NCI-H2081 treated with DMSO at 0.1 percent for 48 hours (cell line): ENCODE data around the gene RPS8.
"Not testable (repeated sequence)": the region's sequence is repeated elsewhere in the genome, so short reads cannot be mapped to it uniquely, and the experiment has no call there.

Source experiments
- DNase-seq: peaks from one replicate; lab custom pipeline; 2025; lab: John Stamatoyannopoulos, UW

Gene RPS8

DNA sequence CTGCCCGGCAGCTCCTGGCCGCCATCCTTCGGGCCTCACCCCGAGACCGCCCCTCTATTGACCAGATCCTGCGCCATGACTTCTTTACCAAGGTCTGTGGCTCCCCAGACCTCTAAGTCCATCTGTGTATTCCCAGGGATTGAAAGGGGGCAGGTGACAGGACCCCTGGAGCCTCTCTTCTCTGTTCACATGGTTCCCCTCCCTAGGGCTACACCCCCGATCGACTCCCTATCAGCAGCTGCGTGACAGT, 27.6 kb downstream of the RPS8 start:
- no peak for DNase-seq

DNA sequence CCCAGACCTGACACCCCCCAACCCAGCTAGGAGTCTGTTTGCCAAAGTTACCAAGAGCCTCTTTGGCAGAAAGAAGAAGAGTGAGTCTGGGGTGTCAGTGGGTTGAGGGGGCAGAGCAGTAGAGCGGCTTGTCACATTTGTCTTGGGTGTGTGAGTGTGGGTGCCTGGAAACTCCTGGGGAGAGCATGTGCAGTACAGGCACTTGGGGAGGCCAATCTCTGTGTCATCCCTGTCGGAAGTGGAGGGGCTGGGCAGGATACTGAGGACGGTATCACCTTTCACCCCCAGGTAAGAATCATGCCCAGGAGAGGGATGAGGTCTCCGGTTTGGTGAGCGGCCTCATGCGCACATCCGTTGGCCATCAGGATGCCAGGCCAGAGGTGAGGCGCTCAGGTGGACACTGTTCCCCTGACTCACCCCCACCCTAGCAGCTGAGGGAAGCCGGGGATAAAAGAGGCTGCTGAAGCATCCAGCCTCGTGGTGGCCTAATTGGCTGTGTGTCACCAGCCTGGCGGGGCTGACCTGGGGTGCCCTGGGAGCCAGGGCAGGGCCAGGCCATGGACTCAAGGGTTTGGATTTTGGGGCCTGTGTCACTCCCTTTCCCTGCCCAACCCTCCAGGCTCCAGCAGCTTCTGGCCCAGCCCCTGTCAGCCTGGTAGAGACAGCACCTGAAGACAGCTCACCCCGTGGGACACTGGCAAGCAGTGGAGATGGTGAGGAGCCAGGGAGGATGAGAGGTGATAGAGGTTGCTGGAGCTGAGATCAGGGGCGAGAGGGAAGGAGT, 28.2 kb downstream of the RPS8 start:
- no peak for DNase-seq

DNA sequence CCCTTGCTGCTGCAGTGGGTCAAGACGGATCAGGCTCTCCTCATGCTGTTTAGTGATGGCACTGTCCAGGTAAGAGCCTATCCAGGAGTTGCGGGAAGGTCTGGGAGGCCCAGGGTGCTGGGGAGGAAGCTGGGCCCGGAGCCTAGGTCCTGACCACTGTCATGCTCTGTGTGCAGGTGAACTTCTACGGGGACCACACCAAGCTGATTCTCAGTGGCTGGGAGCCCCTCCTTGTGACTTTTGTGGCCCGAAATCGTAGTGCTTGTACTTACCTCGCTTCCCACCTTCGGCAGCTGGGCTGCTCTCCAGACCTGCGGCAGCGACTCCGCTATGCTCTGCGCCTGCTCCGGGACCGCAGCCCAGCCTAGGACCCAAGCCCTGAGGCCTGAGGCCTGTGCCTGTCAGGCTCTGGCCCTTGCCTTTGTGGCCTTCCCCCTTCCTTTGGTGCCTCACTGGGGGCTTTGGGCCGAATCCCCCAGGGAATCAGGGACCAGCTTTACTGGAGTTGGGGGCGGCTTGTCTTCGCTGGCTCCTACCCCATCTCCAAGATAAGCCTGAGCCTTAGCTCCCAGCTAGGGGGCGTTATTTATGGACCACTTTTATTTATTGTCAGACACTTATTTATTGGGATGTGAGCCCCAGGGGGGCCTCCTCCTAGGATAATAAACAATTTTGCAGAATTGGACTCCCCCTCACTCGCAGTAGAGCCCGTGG, 30.1 kb downstream of the RPS8 start:
- DNase-seq = no peak

DNA sequence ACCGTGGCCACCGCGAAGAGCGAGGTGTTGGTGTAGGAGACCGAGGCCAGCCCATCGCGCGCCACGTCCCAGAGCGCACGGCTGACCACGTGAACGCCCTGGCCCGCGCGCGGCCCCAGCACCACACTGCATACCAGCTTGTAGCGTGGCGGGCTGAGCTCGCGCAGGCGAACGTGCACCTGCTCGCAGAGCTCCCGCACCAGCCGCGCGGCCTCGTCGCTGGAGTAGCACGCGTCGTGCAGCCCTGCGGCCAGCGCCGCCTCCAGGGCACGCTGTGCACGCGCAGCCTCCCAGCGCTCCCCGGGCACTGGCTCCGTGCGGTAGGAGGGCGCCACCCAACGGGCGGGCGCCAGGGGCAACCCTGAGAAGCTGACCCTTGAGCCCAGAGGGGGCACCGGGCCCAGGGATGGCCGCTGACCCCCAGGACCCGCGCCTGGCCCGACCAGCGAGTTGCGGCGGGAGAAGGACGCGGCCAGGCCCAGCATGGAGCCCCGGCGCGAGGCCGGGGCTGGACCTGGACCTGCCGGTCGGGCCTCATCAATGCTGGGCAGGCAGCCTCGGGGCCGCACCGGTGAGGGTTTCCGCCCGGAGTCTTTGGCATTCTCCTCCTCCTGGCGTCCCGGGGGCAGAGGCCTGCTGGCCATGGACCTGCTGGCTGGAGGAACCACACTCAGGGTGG, 30.8 kb downstream of the RPS8 start:
- no peak for DNase-seq

DNA sequence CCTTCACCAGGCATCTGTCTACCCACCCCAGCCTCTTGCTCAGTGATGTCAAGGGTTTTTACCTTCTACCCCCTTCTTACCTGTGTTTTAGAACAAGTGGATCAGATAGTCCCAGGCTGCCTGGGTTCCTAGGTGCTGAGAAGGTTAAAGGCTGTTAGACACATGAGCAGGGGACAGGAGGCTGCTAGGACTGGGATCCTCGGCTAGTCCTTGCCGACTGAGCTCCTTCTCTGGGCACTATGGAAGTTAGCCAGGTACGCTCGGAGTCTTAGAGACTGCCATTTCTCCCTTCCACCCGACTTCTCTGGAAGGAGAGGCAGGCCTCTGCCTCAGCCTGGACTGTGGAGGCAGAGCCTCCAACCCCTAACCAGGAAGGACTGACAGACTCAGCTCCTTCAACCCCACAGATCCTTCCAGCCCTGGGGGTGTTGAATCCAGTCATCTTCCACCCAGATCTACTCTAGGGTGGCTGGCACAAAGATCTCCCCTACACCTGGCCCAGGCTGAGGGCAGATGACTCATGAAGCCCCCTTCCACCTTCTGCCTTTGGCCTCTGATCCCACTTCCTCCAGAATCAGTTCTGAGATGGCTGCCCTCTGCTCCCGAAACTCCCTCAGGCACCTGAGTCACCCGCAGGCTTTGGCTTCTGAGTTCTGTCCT, 31.5 kb downstream of the RPS8 start, which contains the start of gene DYNLT4:
Gene DYNLT4, minus strand, starts transcription at position 648 of the 660 bp plus-strand sequence. CDS start 683 bp downstream, outside the sequence.
- DNase-seq = no peak

DNA sequence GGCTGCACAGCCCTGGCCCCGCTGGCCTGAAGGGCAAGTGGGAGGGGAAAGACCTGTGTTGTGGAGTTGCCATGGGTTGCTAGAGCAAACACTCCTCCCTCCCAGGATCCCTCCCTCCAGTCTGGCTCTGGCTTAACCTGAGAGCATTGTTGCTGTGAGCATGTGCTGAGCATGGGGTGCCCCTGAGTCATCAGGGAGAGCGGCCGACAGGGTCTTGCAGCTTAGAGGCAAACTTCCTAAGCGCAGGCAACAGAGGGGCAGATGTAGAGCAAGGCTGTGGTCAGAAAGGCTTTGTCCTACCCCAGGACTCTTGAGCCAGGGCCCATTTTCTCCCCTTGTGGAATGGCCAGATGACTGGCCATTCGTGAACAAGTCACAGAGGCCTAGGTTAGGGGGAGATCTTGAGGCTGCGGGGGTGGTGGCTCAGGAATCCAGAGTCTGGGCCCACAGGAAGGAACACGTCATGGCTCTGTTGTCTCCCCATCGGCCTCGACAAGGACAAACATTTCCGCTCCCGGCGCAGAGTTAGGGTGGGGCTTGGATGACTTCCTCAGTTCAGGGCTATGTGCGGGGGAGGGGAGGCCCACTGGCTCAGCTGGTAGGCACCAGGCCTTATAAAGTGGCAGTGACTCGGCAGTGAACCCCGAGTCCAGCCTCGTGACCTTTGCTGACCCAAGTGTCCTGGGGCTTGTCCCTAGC, 32.2 kb downstream of the RPS8 start:
- no peak for DNase-seq

DNA sequence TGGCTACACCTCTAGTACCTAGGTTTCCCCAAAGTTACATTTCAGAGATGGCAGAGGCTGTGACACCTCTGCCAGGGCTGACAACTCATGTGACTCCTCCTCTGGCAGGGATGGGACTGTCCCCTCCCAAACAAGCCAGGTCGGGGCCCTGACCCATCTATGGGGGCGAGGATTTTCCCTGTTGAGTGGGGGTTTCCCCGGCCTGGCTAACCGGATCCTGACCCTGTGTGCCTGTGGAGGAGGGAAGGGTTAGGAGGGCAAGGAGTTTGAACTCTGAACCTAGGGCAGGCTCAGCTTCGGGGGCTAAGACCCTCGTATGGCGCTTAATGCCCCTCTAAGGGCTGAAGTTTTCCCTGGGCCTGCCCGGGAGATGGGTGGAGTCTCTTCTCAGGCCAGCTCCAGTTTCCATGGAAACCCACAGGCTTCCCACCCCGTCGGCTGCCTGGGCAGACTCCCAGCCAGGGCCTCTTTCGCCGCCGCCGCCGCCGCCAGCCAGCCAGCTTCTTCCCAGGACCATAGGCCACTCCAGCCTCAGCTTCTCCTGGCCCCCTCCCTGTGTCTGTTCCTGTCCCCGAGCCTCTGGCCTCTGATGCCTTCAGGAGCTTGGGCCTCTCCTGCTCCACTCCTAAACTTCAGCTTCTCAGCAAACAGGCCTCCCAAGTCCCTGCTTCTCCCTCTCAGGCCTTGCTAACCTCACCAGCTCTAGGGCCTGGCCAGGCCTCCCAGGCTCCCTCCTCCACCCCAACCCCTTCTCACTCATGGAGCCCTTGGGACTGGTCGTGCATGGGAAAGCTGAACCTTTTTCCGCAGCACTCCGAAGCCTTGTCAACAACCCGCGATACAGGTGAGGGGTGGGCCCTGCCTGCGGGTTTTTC, 33.0 kb downstream of the RPS8 start, which contains the start of gene BTBD19:
Gene BTBD19, plus strand, starts transcription at position 461 of the 875 bp plus-strand sequence. Its CDS starts 298 bp downstream, at position 759.
- DNase-seq = no peak

DNA sequence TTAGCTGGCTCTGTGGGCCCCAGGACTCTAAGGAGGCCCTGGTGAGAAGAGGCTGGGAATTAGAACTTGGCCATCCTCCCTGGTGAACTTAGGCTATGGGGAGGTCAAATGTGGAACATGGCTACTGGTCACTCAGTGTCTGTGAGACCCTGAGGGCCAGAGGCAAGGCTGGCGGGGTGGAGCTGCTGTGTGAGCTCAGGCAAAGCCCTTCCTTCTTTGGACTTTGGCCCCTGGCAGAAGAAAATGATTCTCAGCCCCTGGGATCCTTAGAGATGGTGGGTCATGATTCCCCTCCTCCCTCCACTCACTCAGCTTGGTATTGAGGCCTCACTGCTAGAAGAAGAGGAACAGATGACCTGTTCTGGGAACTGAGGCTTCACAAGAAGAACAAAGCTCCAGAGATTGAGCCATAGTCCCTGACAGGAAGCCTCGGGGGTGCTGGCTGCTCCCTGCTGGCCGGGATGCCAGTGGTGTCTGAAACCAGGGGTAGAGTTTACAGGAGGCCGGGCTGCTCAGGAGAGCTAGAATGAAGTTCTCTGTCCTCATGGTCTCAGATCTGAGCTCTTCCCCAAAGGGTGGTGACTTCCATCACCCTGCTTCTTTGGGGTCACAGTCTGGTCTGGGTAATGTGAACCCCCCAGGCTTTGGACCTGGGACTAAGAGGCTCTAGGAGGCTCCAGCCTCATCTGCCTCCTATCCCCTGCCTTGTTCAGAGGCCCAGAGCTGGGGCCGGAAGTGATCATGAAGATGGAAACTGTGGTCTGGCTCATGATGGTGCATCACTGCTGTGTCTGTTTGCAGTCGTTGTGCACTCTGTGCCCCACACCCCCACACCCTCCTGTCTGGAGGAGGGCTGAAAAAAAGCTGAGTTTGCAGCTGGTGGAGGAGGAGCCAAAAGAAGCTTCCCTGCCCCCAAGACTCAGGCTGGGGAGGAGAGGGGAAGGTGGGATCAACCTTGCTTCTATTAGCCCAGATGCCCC, 33.9 kb downstream of the RPS8 start:
- DNase-seq = no peak

DNA sequence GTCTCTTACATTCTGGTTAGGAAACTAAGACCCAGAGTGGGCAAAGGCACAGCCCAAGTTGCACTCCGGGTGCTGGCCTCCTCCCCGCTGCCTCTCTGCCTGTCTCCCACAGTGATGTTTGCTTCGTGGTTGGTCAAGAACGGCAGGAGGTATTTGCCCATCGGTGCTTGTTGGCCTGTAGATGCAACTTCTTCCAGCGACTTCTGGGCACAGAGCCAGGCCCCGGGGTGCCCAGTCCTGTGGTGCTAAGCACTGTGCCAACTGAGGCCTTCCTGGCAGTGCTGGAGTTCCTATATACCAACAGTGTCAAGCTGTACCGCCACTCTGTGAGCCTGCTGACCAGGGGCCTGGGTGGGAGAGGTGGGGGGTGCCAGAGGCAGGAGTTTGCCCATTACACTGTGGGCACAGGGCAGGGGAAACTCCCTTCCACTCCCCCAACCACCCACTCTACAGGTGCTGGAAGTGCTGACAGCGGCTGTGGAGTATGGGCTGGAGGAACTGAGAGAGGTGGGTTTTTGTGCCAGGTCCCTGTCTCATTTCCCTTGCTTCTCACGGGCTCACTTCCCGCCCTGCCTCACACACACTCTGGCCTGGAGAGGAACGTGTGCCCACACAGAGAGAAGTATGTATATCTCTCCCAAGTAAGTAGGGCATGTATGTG, 34.9 kb downstream of the RPS8 start:
- no peak for DNase-seq

DNA sequence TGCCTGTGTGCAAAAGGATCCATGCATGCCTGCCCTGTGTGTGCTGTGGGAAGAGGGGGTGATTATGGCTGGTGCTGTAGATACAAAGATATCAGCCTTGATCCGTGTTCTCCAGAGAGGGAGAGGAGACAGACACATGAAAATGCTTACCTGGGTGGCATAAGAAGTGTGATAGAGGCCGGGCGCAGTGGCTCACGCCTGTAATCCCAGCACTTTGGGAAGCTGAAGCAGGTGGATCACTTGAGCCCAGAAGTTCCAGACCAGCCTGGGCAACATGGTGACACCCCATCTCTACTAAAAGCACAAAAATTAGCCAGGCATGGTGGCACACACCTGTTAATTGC, 35.4 kb downstream of the RPS8 start:
- not testable (repeated sequence) for DNase-seq

DNA sequence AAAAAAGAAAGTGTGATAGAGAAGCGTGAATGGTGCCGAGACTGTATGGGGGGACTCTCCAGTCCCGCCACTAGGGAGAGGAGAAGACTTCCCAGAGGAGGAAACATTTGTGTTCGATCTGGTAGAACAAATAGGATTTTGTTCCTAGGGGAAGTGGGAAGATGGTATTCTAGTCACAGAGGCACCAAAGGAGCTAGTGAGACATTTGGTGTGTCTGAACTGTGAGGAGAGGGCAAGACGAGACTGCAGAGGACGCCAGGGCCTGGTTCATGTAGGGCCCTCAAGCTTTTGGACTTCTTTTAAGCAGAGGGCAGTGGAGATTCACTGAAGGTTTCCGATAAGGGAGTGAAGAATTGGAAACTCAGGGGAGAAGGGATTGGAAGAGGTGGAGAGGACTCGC, 35.9 kb downstream of the RPS8 start:
- DNase-seq = no peak

DNA sequence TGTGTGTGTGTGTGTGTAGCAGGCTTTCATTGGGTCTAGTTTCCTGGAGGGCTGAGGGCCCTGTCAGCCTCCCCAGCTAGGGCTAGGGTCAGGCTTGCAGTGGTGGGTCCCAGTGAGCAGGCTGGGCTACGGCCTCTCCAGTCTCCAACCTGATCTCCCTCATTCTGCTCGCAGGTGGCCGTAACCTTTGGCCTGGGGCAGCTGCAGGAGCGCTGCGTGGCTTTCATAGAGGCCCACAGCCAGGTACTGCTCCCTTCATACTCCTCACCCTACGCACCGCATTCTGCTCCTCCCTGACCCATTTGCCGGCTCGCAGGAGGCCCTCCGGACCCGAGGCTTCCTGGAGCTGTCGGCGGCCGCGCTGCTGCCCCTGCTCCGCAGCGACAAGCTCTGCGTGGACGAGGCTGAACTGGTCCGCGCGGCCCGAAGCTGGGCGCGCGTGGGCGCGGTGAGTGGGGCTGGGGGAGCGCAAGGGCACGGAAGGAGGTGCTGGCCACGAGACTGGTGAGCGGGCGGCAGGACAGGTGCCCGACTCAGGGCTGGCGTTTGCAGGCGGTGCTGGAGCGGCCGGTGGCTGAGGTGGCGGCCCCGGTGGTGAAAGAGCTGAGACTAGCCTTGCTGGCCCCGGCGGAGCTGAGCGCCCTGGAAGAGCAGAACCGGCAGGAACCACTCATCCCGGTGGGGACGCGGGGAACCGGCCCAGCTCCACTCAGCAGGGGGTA, 37.6 kb downstream of the RPS8 start:
- DNase-seq = no peak

DNA sequence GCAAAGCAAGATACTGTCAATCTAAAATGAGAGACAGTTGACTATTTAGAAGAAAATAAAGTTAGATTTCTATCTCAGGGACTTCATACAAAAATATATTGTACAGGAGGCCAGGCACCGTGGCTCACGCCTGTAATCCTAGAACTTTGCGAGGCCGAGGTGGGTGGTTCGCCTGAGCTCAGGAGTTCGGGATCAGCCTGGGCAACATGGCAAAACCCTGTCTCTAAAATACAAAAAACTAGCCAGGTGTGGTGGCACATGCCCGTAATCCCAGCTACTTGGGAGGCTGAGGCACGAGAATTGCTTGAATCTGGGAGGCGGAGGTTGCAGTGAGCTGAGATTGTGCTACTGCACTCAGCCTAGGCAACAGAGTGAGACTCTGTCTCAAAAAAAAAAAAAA, 40.6 kb downstream of the RPS8 start:
- DNase-seq = not testable (repeated sequence)

DNA sequence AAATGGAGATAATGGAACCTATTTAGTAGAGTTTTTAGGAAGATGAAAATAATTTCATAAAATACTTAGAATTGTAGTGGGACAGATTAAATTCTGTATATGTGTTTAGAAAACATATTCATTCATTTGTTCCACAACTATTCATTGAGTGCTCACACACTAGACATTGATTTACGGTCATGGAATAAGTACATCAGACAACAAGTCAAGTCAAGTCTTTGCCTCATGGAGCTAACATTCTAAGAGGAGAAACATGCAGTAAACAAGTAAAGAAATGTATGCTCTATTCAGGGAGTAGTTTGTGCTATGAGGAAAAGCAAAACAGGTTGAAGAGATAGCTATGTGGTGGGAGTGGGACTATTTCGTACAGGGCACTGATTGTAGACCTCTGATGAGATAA, 42.0 kb downstream of the RPS8 start:
- no peak for DNase-seq

DNA sequence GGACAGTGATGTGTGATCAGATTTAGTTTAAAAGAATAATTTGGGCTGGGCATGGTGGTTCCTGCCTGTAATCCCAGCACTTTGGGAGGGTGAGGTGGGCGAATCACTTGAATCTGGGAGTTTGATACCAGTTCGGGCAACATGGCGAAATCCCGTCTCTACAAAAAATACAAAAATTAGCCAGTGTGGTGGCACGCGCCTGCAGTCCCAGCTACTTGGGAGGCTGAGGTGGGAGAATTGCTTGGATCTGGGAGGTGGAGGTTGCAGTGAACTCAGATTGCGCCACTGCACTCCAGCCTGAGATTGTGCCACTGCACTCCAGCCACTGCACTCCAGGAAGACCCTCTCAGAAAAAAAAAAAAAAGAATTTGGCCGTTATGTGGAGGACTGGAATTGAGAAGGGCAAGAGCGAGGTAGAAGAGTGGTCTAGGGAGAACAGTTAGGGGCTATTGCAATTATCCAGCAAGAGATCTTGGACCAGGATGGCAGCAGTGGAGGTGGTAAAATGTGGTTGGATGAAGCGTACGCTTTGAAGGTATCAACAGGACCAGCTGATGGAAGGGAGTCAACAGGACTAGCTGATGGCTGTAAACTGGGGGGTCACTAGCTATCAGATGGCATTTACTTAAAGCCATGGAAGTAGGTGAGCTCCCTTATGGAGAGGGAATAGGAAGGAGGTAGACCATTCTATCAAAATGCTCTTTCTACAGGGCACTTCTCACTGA, 42.6 kb downstream of the RPS8 start:
- no peak for DNase-seq

DNA sequence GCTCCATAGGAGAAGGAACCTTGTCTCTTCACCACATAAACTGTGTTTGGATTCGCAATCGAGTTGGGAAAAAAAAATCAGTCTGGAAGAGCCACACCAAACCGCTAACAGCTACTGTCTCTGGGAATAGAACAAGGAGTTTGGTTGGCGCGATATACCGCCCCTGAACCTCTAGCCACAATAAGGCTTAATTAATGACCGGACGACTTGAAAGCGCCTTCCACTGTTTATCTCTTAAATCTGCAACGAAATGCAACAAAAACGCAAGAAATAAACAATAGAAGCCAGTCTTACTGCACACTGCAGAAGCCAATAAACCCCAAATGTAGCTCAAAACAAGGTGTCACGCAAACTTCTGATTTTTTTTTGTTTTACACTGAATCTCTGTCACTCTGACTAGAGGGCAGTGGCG, 43.9 kb downstream of the RPS8 start:
- DNase-seq = no peak

DNA sequence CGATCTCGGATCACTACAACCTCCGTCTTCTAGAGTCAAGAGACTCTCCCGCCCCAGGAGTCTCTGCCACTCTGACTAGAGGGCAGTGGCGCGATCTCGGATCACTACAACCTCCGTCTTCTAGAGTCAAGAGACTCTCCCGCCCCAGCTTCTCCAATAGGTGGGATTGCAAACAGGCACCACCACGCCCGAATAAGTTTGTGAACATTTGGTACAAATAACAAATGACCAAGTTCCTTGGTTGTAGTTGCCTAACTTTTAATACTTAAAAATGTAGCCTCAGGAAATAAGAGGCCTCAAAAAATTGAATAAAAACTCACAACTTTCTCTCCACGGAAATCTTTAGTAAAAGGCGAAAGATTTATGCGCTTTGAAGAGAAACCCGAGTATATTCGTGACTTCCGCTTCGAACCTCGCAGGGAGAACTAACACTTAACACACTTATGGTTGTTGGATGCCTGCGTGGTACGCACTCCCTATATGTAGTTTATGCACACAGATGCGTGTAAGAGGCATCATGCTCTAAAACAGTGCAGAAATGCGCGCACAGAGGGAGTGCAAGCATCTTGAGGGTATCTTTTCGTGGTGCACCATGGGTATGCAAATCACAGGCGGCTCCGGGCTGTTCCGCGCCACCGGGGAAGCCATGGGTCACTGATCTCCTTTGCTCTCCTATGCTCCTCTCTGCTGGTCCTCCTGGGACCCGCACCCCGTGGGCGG, 44.4 kb downstream of the RPS8 start:
- no peak for DNase-seq
